ENCODE results near the gene KRTAP10-3.
"Not testable (repeated sequence)": the region's sequence is repeated elsewhere in the genome, so short reads cannot be mapped to it uniquely, and the experiment has no call there.

The KRTAP10-3 gene

GRCh38 chr21:44558695-44559094 is at the start of gene KRTAP10-3:
Gene KRTAP10-3, minus strand, starts transcription at chr21:44558795. Its CDS starts 80 bp downstream, at chr21:44558715.
- DNase-seq = no peak

GRCh38 chr21:44606495-44606894 is 47.9 kb upstream of the KRTAP10-3 start:
- DNase-seq = no peak

- no peak for DNase-seq
These were observed 45.3 kb upstream of the KRTAP10-3 start for GRCh38 chr21:44603911-44604310.

- DNase-seq = no peak
These were observed 44.7 kb upstream of the KRTAP10-3 start for GRCh38 chr21:44603109-44603875.

DNA sequence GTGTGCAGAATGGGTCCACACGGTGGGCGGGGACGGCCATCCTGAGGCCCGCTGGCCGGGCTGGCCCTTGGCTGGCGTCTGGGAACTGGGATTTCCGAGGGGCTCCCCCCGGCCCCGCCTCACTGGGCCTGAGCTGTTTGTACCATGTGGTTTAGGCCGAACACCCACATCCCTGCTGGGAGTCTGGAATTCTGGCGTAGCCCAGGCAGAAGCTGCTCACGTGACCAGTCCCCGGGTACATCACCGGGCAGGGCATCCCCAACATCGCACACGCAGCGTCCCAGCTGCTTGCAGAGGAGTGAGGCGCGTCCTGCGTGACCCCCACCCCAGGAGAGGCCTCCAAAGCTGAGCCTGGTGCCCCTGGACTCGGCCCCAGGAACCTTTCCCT is 43.9 kb upstream of the KRTAP10-3 start:
- no peak for DNase-seq

DNA sequence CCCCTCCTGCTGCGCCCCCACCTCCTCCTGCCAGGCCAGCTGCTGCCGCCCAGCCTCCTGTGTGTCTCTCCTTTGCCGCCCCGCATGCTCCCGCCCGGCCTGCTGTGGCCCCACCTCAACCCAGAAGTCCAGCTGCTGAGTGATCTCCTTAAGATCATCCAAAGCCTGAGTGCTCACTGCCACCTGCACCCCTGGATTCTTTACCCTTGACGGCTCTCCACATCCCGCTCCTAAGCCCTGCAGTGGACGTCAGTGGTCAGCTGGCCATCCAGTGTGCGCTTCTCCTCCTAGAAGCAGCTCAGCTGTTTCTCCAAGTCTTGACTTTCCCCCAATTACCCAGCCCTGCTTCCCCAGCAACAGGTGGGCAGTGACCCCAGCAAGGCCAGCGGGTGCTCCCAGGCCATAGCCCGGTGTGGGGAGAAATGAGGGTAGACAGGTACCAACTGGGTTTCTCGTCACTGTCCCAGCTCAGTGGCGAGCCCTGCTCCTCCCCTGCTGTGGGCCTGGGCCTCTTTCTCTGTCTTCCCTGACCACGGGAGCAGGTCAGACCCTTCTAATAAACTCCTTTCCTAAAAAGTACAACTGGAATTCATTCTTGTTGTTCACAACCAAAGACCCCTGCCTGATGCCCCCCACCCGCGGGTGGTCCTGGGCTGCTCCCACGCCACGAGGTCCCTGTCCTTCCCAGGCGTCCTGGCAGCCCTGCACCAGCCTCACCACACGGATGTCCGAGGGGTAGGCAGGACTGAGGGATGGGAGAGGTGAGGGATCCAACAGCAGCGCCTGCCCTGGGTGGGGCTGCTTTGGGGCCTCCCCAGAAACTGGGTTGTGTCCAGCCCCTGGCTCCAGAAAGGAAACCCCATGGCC is 43.2 kb upstream of the KRTAP10-3 start:
- no peak for DNase-seq

DNA sequence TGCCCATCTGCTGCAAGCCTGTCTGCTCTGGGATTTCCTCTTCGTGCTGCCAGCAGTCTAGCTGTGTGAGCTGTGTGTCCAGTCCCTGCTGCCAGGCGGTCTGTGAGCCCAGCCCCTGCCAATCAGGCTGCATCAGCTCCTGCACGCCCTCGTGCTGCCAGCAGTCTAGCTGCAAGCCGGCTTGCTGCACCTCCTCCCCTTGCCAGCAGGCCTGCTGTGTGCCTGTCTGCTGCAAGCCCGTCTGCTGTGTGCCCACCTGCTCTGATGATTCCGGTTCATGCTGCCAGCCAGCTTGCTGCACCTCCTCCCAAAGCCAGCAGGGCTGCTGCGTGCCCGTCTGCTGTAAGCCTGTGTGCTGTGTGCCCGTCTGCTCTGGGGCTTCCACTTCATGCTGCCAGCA is 42.5 kb upstream of the KRTAP10-3 start:
- not testable (repeated sequence) for DNase-seq

DNA sequence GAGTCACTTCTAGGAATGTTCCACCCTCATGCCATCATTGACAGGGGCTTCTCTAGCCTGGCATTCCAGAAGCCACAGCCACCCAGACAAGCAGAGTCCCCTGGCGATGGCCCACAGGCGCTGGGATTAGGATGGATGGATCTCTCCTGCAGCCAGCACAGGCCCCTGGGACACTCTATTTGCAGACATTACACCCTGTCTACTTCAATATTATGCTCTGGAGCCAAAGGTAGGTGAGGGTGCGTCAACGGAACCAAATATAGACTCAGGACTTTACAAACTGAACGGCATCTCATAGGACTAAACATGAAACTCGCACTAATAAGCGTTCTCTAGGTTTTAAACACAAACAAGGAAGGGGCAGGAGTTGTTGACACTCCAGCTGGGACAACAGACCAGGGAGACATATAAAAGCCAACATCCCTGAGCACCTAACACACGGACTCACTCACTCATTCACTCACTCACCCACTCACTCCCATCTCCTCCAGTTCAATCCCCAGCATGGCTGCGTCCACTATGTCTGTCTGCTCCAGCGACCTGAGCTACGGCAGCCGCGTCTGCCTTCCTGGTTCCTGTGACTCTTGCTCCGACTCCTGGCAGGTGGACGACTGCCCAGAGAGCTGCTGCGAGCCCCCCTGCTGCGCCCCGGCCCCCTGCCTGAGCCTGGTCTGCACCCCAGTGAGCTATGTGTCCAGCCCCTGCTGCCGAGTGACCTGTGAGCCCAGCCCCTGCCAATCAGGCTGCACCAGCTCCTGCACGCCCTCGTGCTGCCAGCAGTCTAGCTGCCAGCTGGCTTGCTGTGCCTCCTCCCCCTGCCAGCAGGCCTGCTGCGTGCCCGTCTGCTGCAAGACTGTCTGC is 41.8 kb upstream of the KRTAP10-3 start, which contains the start of gene KRTAP10-7:
Gene KRTAP10-7 (plus strand): TSS at position 480 of the 861 bp plus-strand sequence. CDS start 25 bp downstream, at position 505.
- DNase-seq = not testable (repeated sequence)

DNA sequence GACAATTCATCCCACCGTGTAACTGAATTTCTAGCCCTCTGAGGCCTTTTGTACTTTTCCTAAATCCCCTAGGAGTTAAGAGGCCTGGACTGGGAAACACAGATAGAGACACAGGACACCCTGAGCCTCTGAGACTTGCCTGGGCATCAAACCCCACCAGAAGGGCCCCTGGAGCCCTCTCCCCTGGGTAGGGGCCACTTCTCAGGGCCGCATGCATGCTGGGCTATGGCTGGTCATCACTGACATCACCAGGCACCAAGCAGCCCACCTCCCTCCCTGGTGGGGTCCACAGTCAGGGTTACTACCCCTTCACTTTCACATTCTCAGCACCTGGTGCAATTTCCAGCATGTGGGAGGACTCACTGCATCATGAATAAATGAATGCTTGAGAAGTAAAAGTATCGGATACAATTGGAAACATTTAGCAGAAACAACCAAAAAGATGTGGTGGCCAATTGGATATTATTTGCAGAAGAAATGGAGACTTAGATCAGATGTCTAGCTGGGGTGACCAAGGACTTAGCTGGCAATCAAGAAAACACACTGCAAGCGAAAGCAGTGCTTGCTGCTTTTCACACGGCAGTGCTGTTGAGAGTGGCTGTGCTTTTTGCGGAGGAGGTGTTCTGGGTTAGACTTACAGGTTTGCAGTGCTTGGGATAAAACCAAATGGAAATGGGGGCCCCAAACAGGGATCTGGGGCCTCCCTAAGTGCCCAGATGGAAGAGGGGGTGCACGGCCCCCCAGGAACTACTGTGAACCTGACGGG is 40.9 kb upstream of the KRTAP10-3 start:
- DNase-seq = no peak

- no peak for DNase-seq
These were observed 39.5 kb upstream of the KRTAP10-3 start for GRCh38 chr21:44598061-44598460.

GRCh38 chr21:44596068-44596725 is 37.6 kb upstream of the KRTAP10-3 start:
- DNase-seq = no peak

GRCh38 chr21:44595524-44595923 is 36.9 kb upstream of the KRTAP10-3 start:
- DNase-seq = no peak

GRCh38 chr21:44594406-44594916 is 35.9 kb upstream of the KRTAP10-3 start:
- no peak for DNase-seq

- DNase-seq = no peak
These were observed 35.2 kb upstream of the KRTAP10-3 start for GRCh38 chr21:44593598-44594405.

- no peak for DNase-seq
These were observed 34.1 kb upstream of the KRTAP10-3 start, which contains the start of gene KRTAP10-6 for GRCh38 chr21:44592446-44593311. Gene KRTAP10-6, minus strand, starts transcription at chr21:44592505. Its CDS starts 21 bp downstream, at chr21:44592484.

GRCh38 chr21:44591801-44592130 is 33.2 kb upstream of the KRTAP10-3 start:
- not testable (repeated sequence) for DNase-seq

- DNase-seq = not testable (repeated sequence)
These were observed 32.6 kb upstream of the KRTAP10-3 start for GRCh38 chr21:44590897-44591800.

- no peak for DNase-seq
These were observed 31.7 kb upstream of the KRTAP10-3 start for GRCh38 chr21:44590311-44590721.
